Hematopoietic multipotent progenitor cell (in vitro differentiated cells): ENCODE results near the gene MRPL42. TPM values are rescaled to one million over a fixed set of nuclear protein-coding genes. Genes with fewer than 3 reads are reported as not detected.
"Not testable (repeated sequence)": the region's sequence is repeated elsewhere in the genome, so short reads cannot be mapped to it uniquely, and the experiment has no call there.

ENCODE experiments used
- DNase-seq, 3 donors: peaks; one replicate each; pipeline ENCODE4 v3.0.0-alpha.2; 2011 to 2015; ENCODE audit warnings: low read depth in 2 of 3, low spot score in 2 of 3
- total RNA-seq: library from RNA; depleted of rRNA; stranded (reverse); fragments of >200 nt; gene quantifications from one replicate; pipeline ENCODE4 v1.2.3, GENCODE V29; 2012

The MRPL42 gene
- total RNA-seq, 1 donor, result 15.3 TPM

GRCh38 chr12:93492808-93493207 lies 25.5 kb downstream of the MRPL42 start:
- DNase-seq, result not testable (repeated sequence)

DNA sequence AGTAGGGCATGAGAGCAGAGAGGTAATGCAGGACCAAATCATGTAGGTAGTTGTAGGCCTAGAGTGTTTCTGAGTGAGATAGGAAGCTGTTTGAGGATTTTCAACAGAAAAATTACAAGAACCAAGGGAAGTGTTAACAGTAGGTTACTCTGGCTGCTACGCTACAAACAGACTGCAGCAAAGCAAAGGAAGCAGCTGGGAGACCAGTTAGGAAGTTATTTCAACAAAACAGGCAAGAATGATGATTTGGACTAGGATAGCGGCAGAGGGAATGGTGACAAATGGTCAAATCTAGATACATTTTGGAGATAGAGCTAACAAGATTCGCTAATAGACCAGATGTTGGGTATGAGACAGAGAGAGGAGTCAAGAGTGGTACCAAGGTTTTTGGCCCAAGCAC lies 26.8 kb downstream of the MRPL42 start:
- peak in 1 of 3 donors; percentile 62 for DNase-seq

DNA sequence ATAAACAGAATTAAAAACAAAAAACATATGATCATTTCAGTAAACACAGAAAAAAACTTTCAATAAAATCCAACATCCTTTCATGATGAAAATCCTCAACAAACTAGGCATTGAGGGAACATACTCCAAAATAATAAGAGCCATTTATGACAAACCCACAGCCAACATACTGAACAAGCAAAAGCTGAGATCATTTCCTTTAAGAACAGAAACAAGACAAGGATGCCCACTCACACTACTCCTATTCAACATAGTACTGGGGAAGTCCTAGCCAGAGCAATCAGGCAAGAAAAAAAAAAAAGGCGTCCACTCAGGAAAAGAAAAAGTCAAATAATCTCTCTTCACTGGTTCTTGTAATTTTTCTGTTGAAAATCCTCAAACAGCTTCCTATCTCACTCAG lies 30.1 kb downstream of the MRPL42 start:
- no peak for DNase-seq

DNA sequence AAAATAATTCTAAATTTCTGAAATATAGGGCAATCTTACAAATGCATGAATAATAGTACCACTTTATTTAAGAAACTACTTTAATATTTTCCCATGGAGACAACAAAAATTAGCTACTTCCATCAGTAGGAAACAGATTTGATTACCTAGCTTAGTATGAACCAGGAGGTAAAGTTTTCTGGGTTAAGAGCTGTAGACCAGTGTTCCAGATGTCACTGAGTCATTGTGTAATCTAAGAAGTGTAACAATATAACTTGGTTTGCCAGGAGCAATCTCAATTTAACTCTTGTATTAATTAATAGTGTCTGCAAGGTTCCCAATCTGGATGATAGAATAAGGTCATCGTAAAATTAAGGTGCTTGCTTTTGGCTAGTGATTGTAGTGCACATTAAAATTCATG lies 31.5 kb downstream of the MRPL42 start:
- DNase-seq, result not testable (repeated sequence)

DNA sequence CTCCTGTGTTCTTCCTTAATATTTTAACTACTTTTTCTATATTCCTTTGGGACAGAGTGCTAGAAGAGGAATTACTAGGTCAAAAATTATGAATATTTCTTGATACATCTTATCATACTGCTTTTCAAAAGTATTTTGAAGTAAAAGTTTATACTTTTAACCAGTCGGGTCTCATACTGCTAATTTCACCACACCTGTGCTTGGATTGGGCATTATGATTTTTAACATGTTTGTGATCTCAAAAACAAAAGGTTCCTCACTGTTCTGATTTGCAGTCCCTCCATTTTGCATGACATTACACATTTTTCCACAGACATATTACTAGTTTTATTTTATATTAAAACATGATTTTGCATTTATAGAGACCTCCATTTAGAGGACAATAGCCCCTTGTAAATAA lies 32.9 kb downstream of the MRPL42 start:
- no peak for DNase-seq

GRCh38 chr12:93500667-93501066 lies 33.4 kb downstream of the MRPL42 start:
- DNase-seq, result no peak

DNA sequence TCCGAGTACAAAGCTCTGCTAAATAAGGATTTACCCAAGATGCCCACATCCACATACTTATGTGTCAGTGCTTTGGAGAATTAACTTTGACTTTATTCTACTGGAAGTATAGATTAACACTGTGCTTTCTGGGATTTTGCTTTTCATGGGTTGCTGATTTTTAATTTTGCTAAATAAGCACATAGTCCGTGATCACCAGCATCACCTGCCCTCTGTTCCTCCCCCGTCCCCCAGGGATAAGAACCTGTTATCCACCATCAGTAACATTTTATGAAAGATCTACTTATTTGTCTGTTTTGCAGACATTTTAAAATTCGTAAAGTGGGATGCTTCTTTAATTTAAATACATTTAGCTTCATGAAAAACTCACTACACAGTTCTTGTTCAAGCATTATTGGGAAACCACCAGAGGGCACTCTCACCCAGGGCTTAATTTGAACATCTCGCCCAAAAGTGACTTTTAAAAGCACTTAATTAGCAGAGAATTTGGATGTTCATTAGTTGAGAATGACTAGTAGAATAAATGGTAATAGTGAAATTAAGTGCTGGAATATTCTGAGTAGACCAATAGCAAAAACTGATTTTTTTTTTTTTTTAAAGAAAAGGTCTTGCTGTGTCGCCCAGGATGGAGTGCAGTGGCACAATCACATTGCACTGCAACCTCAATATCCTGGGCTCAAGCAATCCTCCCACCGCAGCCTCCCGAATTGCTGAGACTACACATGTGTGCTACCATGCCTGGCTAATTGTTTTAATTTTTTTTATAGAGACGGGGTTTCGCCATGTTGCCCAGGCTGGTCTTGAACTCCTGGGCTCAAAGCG lies 35.7 kb downstream of the MRPL42 start:
- peak; percentile 34 to 83 (median 52) for DNase-seq

GRCh38 chr12:93507165-93507564 lies 39.9 kb downstream of the MRPL42 start:
- DNase-seq, result no peak

DNA sequence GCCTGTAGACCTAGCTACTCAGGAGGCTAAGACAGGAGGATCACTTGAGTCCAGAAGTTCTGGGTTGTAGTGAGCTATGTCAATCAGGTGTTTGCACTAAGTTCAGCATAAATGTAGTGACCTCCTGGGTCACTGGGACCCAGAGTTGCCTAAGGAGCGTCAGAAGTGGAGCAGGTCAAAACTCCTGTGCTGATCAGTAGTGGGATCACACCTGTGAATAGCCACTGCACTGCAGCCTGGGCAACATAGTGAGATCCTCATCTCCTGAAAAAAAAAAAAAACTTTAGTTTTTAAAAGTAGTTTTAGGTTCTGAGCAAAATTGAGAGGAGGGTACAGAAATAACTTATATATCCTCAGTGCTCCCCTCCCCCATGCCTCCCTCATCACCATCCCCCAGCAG lies 42.2 kb downstream of the MRPL42 start:
- DNase-seq, result no peak

DNA sequence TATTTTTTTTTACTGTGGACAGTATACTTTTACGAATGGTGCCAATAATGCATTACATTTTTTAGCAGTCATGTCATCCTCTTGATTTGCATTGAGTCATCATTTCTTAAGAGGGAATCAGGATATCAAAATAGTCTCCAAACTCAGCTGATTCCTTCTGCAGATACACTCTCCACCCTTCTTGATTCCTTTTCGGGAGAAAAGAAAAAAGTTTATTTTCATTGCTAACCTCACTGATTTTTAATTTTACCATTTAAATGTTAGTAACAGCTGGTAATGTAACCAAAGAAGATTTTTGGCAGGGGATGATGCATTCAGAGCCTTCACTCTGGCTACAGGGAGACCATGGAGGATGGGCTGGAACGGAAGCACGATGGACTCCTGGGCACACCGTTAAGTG lies 47.5 kb downstream of the MRPL42 start:
- no peak for DNase-seq

- no peak for DNase-seq
Observed at GRCh38 chr12:93518725-93519124, 51.4 kb downstream of the MRPL42 start.

- no peak for DNase-seq
Observed at GRCh38 chr12:93519859-93520258, 52.5 kb downstream of the MRPL42 start.

- DNase-seq, result no peak
Observed at GRCh38 chr12:93520454-93520853, 53.1 kb downstream of the MRPL42 start.

GRCh38 chr12:93521225-93522080 lies 54.1 kb downstream of the MRPL42 start:
- no peak for DNase-seq

DNA sequence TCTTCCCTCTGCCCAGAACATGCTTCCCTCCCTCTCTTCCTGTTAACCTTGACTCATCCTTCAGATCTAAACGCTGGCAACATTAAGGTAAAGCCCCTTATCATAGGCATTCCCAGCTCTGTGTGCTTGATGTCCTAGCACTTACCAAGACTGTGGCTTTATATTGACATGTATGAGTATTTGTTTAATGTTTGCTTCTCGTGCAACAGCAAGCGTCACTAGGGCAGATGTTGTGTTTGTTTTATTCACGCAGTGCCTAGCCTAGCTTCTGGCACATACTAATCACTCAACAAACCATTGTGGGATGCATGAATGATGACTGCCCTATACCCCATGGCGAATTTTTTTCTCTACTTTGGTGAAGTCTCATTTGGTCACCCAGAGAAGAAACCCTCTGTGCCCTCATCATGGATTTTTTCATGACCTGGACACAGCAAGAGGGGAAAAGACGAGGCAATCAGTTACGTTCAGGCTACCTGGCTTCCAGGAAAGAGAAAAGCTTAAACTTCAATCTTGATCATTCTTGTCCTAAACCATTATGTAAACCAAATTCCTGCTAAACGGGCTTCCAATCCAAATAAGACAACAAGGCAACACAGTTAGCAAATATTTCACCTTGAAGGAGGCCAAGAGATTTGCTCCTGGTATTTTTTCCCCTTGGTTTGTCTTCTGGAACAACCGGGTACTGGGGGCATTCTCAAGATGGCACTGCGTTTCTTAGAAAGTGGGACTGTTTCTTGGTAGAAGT lies 57.2 kb downstream of the MRPL42 start:
- no peak for DNase-seq

GRCh38 chr12:93526786-93527428 lies 59.6 kb downstream of the MRPL42 start:
- no peak for DNase-seq

GRCh38 chr12:93530358-93530757 lies 63.0 kb downstream of the MRPL42 start:
- peak in 2 of 3 donors; percentile 79 to 89 for DNase-seq

DNA sequence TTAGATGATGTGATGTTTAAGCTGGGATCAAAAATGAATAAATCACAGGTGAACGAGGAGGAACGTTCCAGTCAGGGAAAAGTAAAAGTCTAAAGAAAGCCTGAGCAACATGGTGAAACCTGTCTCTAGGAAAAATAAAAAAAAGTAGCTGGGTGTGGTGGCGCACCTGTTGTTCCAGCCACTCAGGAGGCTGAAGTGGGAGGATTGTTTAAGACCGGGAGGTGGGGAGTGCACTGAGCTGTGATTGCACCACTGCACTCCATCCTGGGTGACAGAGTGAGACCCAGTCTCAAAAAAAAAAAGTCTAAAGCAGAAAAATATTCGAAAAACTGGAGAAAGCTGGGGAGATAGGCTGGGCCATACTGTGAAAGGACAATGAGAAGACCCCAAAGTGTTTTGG lies 66.0 kb downstream of the MRPL42 start:
- DNase-seq, result no peak

DNA sequence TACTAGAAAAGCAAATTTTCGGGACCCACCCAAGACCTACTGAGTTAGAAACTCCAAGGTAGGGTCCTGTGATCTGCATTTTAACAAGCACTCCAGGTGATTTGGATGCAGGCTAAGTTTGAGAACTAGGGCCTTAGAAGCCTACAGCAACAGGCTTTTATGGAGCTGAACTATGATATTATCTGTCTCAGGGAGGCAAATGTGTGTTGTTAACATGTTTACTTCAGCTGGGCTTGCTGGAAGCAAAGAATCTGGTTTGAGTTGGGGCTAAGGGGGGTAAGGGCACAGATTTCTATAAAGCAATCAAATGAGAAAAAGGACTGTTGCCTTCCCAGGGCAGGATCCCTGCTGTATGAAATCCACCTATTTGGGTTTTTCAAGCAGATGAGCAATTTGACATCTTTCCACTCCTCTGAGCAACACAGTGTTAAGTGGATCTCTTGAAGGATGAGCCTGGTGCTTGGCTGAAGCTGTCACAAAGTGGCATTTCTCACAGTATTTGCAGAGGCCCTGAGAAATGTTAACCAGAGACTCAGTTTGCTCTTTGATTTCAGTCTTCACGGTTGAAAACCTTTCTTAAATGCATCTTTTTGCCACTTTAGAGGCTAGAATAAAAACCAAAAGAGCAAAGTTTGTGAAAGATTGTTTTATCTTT lies 68.9 kb downstream of the MRPL42 start:
- DNase-seq, result no peak
